ENCODE data around the gene ANTXRL. TPM values are rescaled to one million over a fixed set of nuclear protein-coding genes. Genes with fewer than 3 reads are reported as not detected.
"Not testable (repeated sequence)": the region's sequence is repeated elsewhere in the genome, so short reads cannot be mapped to it uniquely, and the experiment has no call there.

The ANTXRL gene
- total RNA-seq, 1 donor from 2014 or later = not detected

- Histone ChIP-seq H3K27me3 (no peaks in the 10 kb centered on the region), H3K4me3 (no peak overlapping the region), H3K9me3 (no peaks in the 10 kb centered on the region), H3K27ac (no peak overlapping the region), H3K4me1 (no peaks in the 10 kb centered on the region), H3K36me3 (no peaks in the 10 kb centered on the region)
- peak; percentile 34 to 40 for DNase-seq (ENCODE audit: extremely low spot score in 2 of 2)
- TF ChIP-seq POLR2AphosphoS5 (IDR thresholded peaks at IDR 0.05; ENCODE audit: insufficient read depth in 1 of 2, low read depth in 1 of 2) (no peak), CTCF (IDR thresholded peaks at IDR 0.05) (no peak), POLR2A (IDR thresholded peaks at IDR 0.05) (no peak)
- intact Hi-C loops (cut with DNase I) = no loop called here
Measured at GRCh38 chr10:46301721-46302479, 15.1 kb downstream of the ANTXRL start.

- H3K4me3 ChIP-seq; H3K36me3 ChIP-seq; H3K9me3 ChIP-seq; H3K4me1 ChIP-seq; H3K27me3 ChIP-seq; H3K27ac ChIP-seq; intact Hi-C loops (cut with DNase I): not testable (repeated sequence)
- peak in 1 of 2 donors; percentile 58 for DNase-seq (ENCODE audit: extremely low spot score in 2 of 2)
Measured at GRCh38 chr10:46302765-46303352, 16.1 kb downstream of the ANTXRL start.

- Histone ChIP-seq H3K27me3 (no peaks in the 10 kb centered on the region), H3K36me3 (no peaks in the 10 kb centered on the region), H3K4me3 (no peak overlapping the region), H3K4me1 (no peaks in the 10 kb centered on the region), H3K27ac (no peak overlapping the region), H3K9me3 (no peaks in the 10 kb centered on the region)
- TF ChIP-seq POLR2A (IDR thresholded peaks at IDR 0.05) (no peak), POLR2AphosphoS5 (IDR thresholded peaks at IDR 0.05; ENCODE audit: insufficient read depth in 1 of 2, low read depth in 1 of 2) (no peak), CTCF (IDR thresholded peaks at IDR 0.05) (no peak)
- intact Hi-C loops (cut with DNase I) = no loop called here
- no peak for DNase-seq (ENCODE audit: extremely low spot score in 2 of 2)
Measured at GRCh38 chr10:46304062-46304461, 17.3 kb downstream of the ANTXRL start.

- H3K27ac ChIP-seq; DNase-seq (ENCODE audit: extremely low spot score in 2 of 2); H3K27me3 ChIP-seq; H3K36me3 ChIP-seq; intact Hi-C loops (cut with DNase I); H3K4me3 ChIP-seq; H3K4me1 ChIP-seq; H3K9me3 ChIP-seq: not testable (repeated sequence)
Measured at GRCh38 chr10:46304671-46305070, 17.9 kb downstream of the ANTXRL start.

- no peaks in the 10 kb centered on the region for H3K9me3 ChIP-seq
- no peak overlapping the region for H3K4me3 ChIP-seq
- H3K36me3 ChIP-seq = no peaks in the 10 kb centered on the region
- TF ChIP-seq CTCF (IDR thresholded peaks at IDR 0.05) (no peak), POLR2A (IDR thresholded peaks at IDR 0.05) (no peak), POLR2AphosphoS5 (IDR thresholded peaks at IDR 0.05; ENCODE audit: insufficient read depth in 1 of 2, low read depth in 1 of 2) (no peak)
- no peaks in the 10 kb centered on the region for H3K27me3 ChIP-seq
- intact Hi-C loops (cut with DNase I) = no loop called here
- H3K4me1 ChIP-seq = no peaks in the 10 kb centered on the region
- DNase-seq (ENCODE audit: extremely low spot score in 2 of 2) = no peak
- no peak overlapping the region for H3K27ac ChIP-seq
Measured at GRCh38 chr10:46305079-46305818, 18.5 kb downstream of the ANTXRL start.

- Histone ChIP-seq H3K4me1 (no peaks in the 10 kb centered on the region), H3K4me3 (no peak overlapping the region), H3K9me3 (no peaks in the 10 kb centered on the region), H3K27me3 (no peaks in the 10 kb centered on the region), H3K27ac (no peak overlapping the region), H3K36me3 (no peaks in the 10 kb centered on the region)
- no peak for DNase-seq (ENCODE audit: extremely low spot score in 2 of 2)
- no peak for TF ChIP-seq POLR2A (IDR thresholded peaks at IDR 0.05)
- TF ChIP-seq CTCF (IDR thresholded peaks at IDR 0.05) = no peak
- TF ChIP-seq POLR2AphosphoS5 (IDR thresholded peaks at IDR 0.05; ENCODE audit: insufficient read depth in 1 of 2, low read depth in 1 of 2) = no peak
- intact Hi-C loops (cut with DNase I) = no loop called here
Measured at GRCh38 chr10:46305986-46306385, 19.2 kb downstream of the ANTXRL start.

All from vagina (tissue), 2 donors.